IMR-90 (cell line): ENCODE data around the gene NXN. TPM values are rescaled to one million over a fixed set of nuclear protein-coding genes. Genes with fewer than 3 reads are reported as not detected.

ENCODE experiments used
- ATAC-seq: fragments of 200-7000 bp; cut with Tn5 transposase; 2 replicates; pipeline ENCODE4 v1.9.1; 2020; ENCODE audit warnings: low read depth, mild to moderate bottlenecking, moderate library complexity
- BruUV-seq: library from RNA; stranded (reverse); fragments of 400-500 nt; replicated peaks from 2 replicates; lab custom pipeline; 2021; lab: Mats Ljungman, UMichigan
- CTCF ChIA-PET: fragments of 300-600 bp; formaldehyde crosslinking; extraction: SDS; loops from one replicate; lab custom pipeline; 2021; ENCODE audit warnings: antibody characterized with exemption; lab: Yijun Ruan, JAX
- POLR2A ChIA-PET: fragments of 300-600 bp; sonication (Branson Sonifier 250); formaldehyde crosslinking; loops from one replicate; lab custom pipeline; 2022; ENCODE audit warnings: antibody characterized with exemption; ENCODE audit not compliant: unreplicated experiment; lab: Charles Lee
- DNase-seq: peaks from one replicate; pipeline ENCODE4 v3.0.0; 2013
- H2AFZ ChIP-seq: replicated peaks from 2 replicates; pipeline ENCODE3; 2013; ENCODE audit warnings: low read length, mild to moderate bottlenecking; ENCODE audit not compliant: poor library complexity
- H2AK5ac ChIP-seq: 2 replicates; pipeline ENCODE4 v1.6.1; 2013; ENCODE audit warnings: low read depth, low read length, inconsistent platforms
- H2AK9ac ChIP-seq: replicated peaks from 2 replicates; pipeline ENCODE3; 2013; ENCODE audit warnings: mild to moderate bottlenecking, low read depth, low read length, moderate library complexity; ENCODE audit not compliant: poor library complexity
- H2BK120ac ChIP-seq: 2 replicates; pipeline ENCODE4 v1.6.1; 2013; ENCODE audit warnings: low read depth, low read length, inconsistent platforms
- H2BK15ac ChIP-seq: 3 replicates; pipeline ENCODE4 v1.6.1; 2013; ENCODE audit warnings: low read depth, low read length, inconsistent platforms
- H2BK20ac ChIP-seq: 2 replicates; pipeline ENCODE4 v1.6.1; 2013; ENCODE audit warnings: low read depth, mild to moderate bottlenecking, inconsistent platforms, low read length, moderate library complexity
- H2BK5ac ChIP-seq: 2 replicates; pipeline ENCODE4 v1.6.1; 2013; ENCODE audit warnings: mild to moderate bottlenecking, low read depth, low read length, inconsistent platforms; ENCODE audit not compliant: poor library complexity, severe bottlenecking
- H3K14ac ChIP-seq: replicated peaks from 2 replicates; pipeline ENCODE4 v1.6.1; 2013; ENCODE audit warnings: low read depth, low read length, inconsistent platforms
- H3K18ac ChIP-seq: 2 replicates; pipeline ENCODE4 v1.6.1; 2013; ENCODE audit warnings: low read depth, low read length, control low read depth
- H3K23ac ChIP-seq: 2 replicates; pipeline ENCODE4 v1.6.1; 2013; ENCODE audit warnings: low read depth, low read length, inconsistent platforms
- H3K27ac ChIP-seq: 2 replicates; pipeline ENCODE4 v1.5.1; 2013; ENCODE audit warnings: mild to moderate bottlenecking, control low read depth, low read length; ENCODE audit not compliant: insufficient read depth
- H3K27me3 ChIP-seq: 2 replicates; pipeline ENCODE4 v1.6.1; 2013; ENCODE audit warnings: low read length; ENCODE audit not compliant: control insufficient read depth, insufficient read depth
- H3K36me3 ChIP-seq: 2 replicates; pipeline ENCODE4 v1.6.1; 2013; ENCODE audit warnings: low read length, mixed read lengths; ENCODE audit not compliant: control insufficient read depth, insufficient read depth
- H3K4ac ChIP-seq: 2 replicates; pipeline ENCODE4 v1.6.1; 2013; ENCODE audit warnings: low read depth, low read length, inconsistent platforms
- H3K4me1 ChIP-seq: 2 replicates; pipeline ENCODE4 v1.6.1; 2013; ENCODE audit warnings: low read length, mixed read lengths; ENCODE audit not compliant: control insufficient read depth, insufficient read depth
- H3K4me2 ChIP-seq: 2 replicates; pipeline ENCODE4 v1.6.1; 2013; ENCODE audit warnings: low read depth, mild to moderate bottlenecking, control low read depth, low read length, moderate library complexity
- H3K4me3 ChIP-seq: 2 replicates; pipeline ENCODE4 v1.5.1; 2013; ENCODE audit warnings: low read depth, mild to moderate bottlenecking, control low read depth, low read length, moderate library complexity; ENCODE audit not compliant: insufficient read depth
- H3K56ac ChIP-seq: 2 replicates; pipeline ENCODE4 v1.6.1; 2013; ENCODE audit warnings: low read length, inconsistent platforms; ENCODE audit not compliant: insufficient read depth; ENCODE audit errors: extremely low read depth
- H3K79me1 ChIP-seq, 2 experiments: 2 replicates each; pipeline ENCODE4 v1.6.1; 2013; ENCODE audit warnings: low read length in 2 of 2, inconsistent platforms in 1 of 2, low read depth in 1 of 2
- H3K9ac ChIP-seq: 2 replicates; pipeline ENCODE4 v1.6.1; 2013; ENCODE audit warnings: low read depth, low read length, control low read depth
- H3K9me1 ChIP-seq: 2 replicates; pipeline ENCODE4 v1.6.1; 2013; ENCODE audit warnings: low read length, inconsistent platforms; ENCODE audit not compliant: insufficient read depth
- H3K9me3 ChIP-seq: 2 replicates; pipeline ENCODE4 v1.6.1; 2013; ENCODE audit warnings: low read length; ENCODE audit not compliant: control insufficient read depth, insufficient read depth
- H4K20me1 ChIP-seq: 2 replicates; pipeline ENCODE4 v1.6.1; 2013; ENCODE audit warnings: low read length, inconsistent platforms; ENCODE audit not compliant: insufficient read depth
- H4K5ac ChIP-seq: 2 replicates; pipeline ENCODE4 v1.6.1; 2013; ENCODE audit warnings: mild to moderate bottlenecking, low read depth, low read length, control low read depth
- H4K8ac ChIP-seq, 2 experiments: 2 replicates each; pipeline ENCODE4 v1.6.1; 2013; ENCODE audit warnings: low read depth in 2 of 2, low read length in 2 of 2, control low read depth in 1 of 2, inconsistent platforms in 1 of 2
- H4K91ac ChIP-seq: 2 replicates; pipeline ENCODE4 v1.6.1; 2013; ENCODE audit warnings: low read depth, low read length, inconsistent platforms; ENCODE audit not compliant: insufficient read depth
- BHLHE40 ChIP-seq: fragments of 150-350 bp; IDR thresholded peaks from 2 replicates; pipeline ENCODE4 v1.6.1; 2016; ENCODE audit warnings: mild to moderate bottlenecking, low read depth, low read length
- CEBPB ChIP-seq: IDR thresholded peaks from 2 replicates; pipeline ENCODE4 v1.6.1; 2012; ENCODE audit warnings: low read depth, low read length, improper control_type of control experiment
- CHD1 ChIP-seq: IDR thresholded peaks from 2 replicates; pipeline ENCODE4 v1.6.1; 2012; ENCODE audit warnings: low read depth, low read length, improper control_type of control experiment
- FOS ChIP-seq: fragments of 150-350 bp; IDR thresholded peaks from 2 replicates; pipeline ENCODE4 v1.6.1; 2016; ENCODE audit warnings: low read depth, low read length
- MAFK ChIP-seq: IDR thresholded peaks from 2 replicates; pipeline ENCODE4 v1.6.1; 2012; ENCODE audit warnings: low read depth, low read length, improper control_type of control experiment
- MAZ ChIP-seq: IDR thresholded peaks from 2 replicates; pipeline ENCODE4 v1.6.1; 2012; ENCODE audit warnings: low read depth, mild to moderate bottlenecking, low read length, improper control_type of control experiment, moderate library complexity, borderline replicate concordance
- MXI1 ChIP-seq: IDR thresholded peaks from 2 replicates; pipeline ENCODE4 v1.6.1; 2012; ENCODE audit warnings: low read depth, mild to moderate bottlenecking, low read length, moderate library complexity, borderline replicate concordance
- NFE2L2 ChIP-seq: fragments of 150-350 bp; IDR thresholded peaks from 2 replicates; pipeline ENCODE4 v1.6.1; 2016; ENCODE audit warnings: low read depth, mild to moderate bottlenecking, low read length
- POLR2A ChIP-seq: IDR thresholded peaks from 2 replicates; pipeline ENCODE4 v1.6.1; 2012; ENCODE audit warnings: mild to moderate bottlenecking, low read depth, low read length
- RAD21 ChIP-seq: IDR thresholded peaks from 2 replicates; pipeline ENCODE4 v1.6.1; 2012; ENCODE audit warnings: low read length, improper control_type of control experiment
- RCOR1 ChIP-seq: IDR thresholded peaks from 2 replicates; pipeline ENCODE4 v1.6.1; 2012; ENCODE audit warnings: mild to moderate bottlenecking, low read length, improper control_type of control experiment; ENCODE audit not compliant: insufficient replicate concordance
- RFX5 ChIP-seq: IDR thresholded peaks from 2 replicates; pipeline ENCODE4 v1.8.0; 2012; ENCODE audit warnings: low read depth, mild to moderate bottlenecking, low read length, moderate library complexity
- SMC3 ChIP-seq: fragments of 150-350 bp; IDR thresholded peaks from 2 replicates; pipeline ENCODE4 v1.6.1; 2016; ENCODE audit warnings: low read depth, mild to moderate bottlenecking, antibody characterized with exemption, low read length, moderate library complexity
- WGBS, 2 experiments: methylation state at CpG; one replicate each; pipeline versions ENCODE4 v1.1.5 to v1.1.7; 2013; ENCODE audit warnings: missing lambda C conversion rate in 2 of 2; ENCODE audit not compliant: insufficient read length in 1 of 2; ENCODE audit errors: extremely low coverage in 2 of 2; 5-methylcytosine and 5-hydroxymethylcytosine counted together
- dilution Hi-C: fragments of 300-500 bp; cut with HindIII; formaldehyde crosslinking; loops from one replicate; pipeline ENCODE4 v1.14.3; 2018; ENCODE audit warnings: low sequenced_read_pairs; ENCODE audit not compliant: unreplicated experiment
- in situ Hi-C: fragments of 300-500 bp; cut with MboI; formaldehyde crosslinking; loops from 3 replicates; pipeline ENCODE4 v1.14.3; 2019; ENCODE audit warnings: low sequenced_read_pairs, inconsistent platforms, mixed read lengths
- intact Hi-C: fragments of 100-400 bp; cut with micrococcal nuclease; formaldehyde crosslinking; loops from 2 replicates; pipeline ENCODE4 v1.10.0; 2022
- polyA plus RNA-seq, 3 experiments: library from polyadenylated mRNA; depleted of rRNA; stranded (reverse); fragments of >200 nt; gene quantifications; 2 replicates each; pipeline ENCODE4 v1.2.3, GENCODE V29; 2012; ENCODE audit warnings: low replicate concordance in 1 of 3
- total RNA-seq: library from RNA; depleted of rRNA; stranded (reverse); fragments of >200 nt; gene quantifications from 2 replicates; pipeline ENCODE4 v1.2.3, GENCODE V29; 2012
- TF ChIP-seq, protein P1 (sequence below): fragments of 150-350 bp; IDR thresholded peaks from 2 replicates; pipeline ENCODE4 v1.6.1; 2017; ENCODE audit warnings: mild to moderate bottlenecking, antibody characterized with exemption, low read length, low read depth
- TF ChIP-seq, protein P2 (sequence below): conservative IDR thresholded peaks from 2 replicates; pipeline ENCODE4 v1.5.1; 2012; ENCODE audit warnings: mild to moderate bottlenecking, low read depth, low read length, improper control_type of control experiment
- TF ChIP-seq, protein P3 (sequence below): fragments of 150-350 bp; IDR thresholded peaks from 2 replicates; pipeline ENCODE4 v1.6.1; 2016; ENCODE audit warnings: low read depth, mild to moderate bottlenecking, low read length, moderate library complexity, borderline replicate concordance

NXN gene
- total and polyA plus RNA-seq, 2 of the 4 experiments (the other 2 are of a cell fraction): 52.5 to 116 TPM

DNA sequence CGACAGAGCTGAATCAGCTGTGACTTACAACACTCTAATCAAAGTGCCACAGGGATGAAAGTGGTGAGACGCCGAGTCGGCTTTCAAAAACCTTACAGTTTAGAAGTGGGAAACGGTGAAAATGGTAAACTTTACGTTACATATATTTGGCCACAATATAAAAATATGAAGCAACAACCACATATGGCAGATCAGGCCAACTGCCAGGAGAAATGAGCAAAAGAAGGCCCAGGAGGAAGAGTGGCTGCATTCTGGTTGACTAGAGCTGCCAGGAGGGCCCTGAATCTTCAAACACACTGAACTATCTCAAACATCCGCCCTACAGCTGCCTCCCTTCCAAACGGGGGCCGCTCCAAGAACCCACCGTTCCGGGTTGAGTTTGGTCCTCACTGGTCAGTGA, 141.1 kb downstream of the NXN start:
- H4K5ac ChIP-seq: no peak overlapping the region
- H2AFZ ChIP-seq: no peak overlapping the region
- H3K27me3 ChIP-seq: no peaks in the 10 kb centered on the region
- no peak overlapping the region for H3K18ac ChIP-seq
- H2AK9ac ChIP-seq: no peak overlapping the region
- H2BK20ac ChIP-seq: no peak overlapping the region
- no peak overlapping the region for H3K9ac ChIP-seq
- BruUV-seq: no TSS peak
- dilution Hi-C loops (no loop called here), in situ Hi-C loops (no loop called here), intact Hi-C loops (no loop called here)
- H3K9me3 ChIP-seq: no peaks in the 10 kb centered on the region
- no peak overlapping the region for H2AK5ac ChIP-seq
- peaks cover 63% of the 10 kb centered on the region for H4K20me1 ChIP-seq
- H3K4ac ChIP-seq: no peak overlapping the region
- WGBS, 2 experiments: no CpG with 5 or more reads among the region's 11 CpGs
- CTCF ChIA-PET: interaction anchor here (0.9 kb wide), 1 partner anchor 8 kb away, joined by 4 read pairs; no protein-coding TSS in a partner anchor
- H2BK5ac ChIP-seq: no peak overlapping the region
- peaks cover 12 to 43% of the 10 kb centered on the region in 2 experiments; a peak in 3 of 4 replicates for H3K79me1 ChIP-seq
- H3K56ac ChIP-seq: no peak overlapping the region
- no peak overlapping the region for H3K14ac ChIP-seq
- no peak overlapping the region for H3K27ac ChIP-seq
- POLR2A ChIA-PET: no interaction called here
- H3K9me1 ChIP-seq: peaks cover 4% of the 10 kb centered on the region; the same call in 1 of the 2 replicates
- TF ChIP-seq MAZ (no peak), RAD21 (no peak), CEBPB (no peak), NFE2L2 (no peak), POLR2A (no peak), RCOR1 (no peak), RFX5 (no peak), MAFK (no peak), SMC3 (no peak), MXI1 (no peak), CHD1 (no peak), FOS (no peak), BHLHE40 (no peak)
- TF ChIP-seq, protein P1, sequence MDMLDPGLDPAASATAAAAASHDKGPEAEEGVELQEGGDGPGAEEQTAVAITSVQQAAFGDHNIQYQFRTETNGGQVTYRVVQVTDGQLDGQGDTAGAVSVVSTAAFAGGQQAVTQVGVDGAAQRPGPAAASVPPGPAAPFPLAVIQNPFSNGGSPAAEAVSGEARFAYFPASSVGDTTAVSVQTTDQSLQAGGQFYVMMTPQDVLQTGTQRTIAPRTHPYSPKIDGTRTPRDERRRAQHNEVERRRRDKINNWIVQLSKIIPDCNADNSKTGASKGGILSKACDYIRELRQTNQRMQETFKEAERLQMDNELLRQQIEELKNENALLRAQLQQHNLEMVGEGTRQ: no peak
- TF ChIP-seq, protein P2, sequence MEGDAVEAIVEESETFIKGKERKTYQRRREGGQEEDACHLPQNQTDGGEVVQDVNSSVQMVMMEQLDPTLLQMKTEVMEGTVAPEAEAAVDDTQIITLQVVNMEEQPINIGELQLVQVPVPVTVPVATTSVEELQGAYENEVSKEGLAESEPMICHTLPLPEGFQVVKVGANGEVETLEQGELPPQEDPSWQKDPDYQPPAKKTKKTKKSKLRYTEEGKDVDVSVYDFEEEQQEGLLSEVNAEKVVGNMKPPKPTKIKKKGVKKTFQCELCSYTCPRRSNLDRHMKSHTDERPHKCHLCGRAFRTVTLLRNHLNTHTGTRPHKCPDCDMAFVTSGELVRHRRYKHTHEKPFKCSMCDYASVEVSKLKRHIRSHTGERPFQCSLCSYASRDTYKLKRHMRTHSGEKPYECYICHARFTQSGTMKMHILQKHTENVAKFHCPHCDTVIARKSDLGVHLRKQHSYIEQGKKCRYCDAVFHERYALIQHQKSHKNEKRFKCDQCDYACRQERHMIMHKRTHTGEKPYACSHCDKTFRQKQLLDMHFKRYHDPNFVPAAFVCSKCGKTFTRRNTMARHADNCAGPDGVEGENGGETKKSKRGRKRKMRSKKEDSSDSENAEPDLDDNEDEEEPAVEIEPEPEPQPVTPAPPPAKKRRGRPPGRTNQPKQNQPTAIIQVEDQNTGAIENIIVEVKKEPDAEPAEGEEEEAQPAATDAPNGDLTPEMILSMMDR: no peak
- TF ChIP-seq, protein P3, sequence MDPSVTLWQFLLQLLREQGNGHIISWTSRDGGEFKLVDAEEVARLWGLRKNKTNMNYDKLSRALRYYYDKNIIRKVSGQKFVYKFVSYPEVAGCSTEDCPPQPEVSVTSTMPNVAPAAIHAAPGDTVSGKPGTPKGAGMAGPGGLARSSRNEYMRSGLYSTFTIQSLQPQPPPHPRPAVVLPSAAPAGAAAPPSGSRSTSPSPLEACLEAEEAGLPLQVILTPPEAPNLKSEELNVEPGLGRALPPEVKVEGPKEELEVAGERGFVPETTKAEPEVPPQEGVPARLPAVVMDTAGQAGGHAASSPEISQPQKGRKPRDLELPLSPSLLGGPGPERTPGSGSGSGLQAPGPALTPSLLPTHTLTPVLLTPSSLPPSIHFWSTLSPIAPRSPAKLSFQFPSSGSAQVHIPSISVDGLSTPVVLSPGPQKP: no peak
- H2BK15ac ChIP-seq: no peak overlapping the region
- H3K23ac ChIP-seq: no peak overlapping the region
- peaks cover 2% of the 10 kb centered on the region; the same call in 1 of the 2 replicates for H3K4me1 ChIP-seq
- H4K8ac ChIP-seq: no peak overlapping the region
- H4K91ac ChIP-seq: no peak overlapping the region
- DNase-seq (no peak), ATAC-seq (no peak)
- H3K4me3 ChIP-seq: no peak overlapping the region
- no peak overlapping the region for H2BK120ac ChIP-seq
- H3K36me3 ChIP-seq: peaks cover 9% of the 10 kb centered on the region; the same call in 1 of the 2 replicates
- no peak overlapping the region for H3K4me2 ChIP-seq
